Activated CD8-positive, alpha-beta memory T cell treated with anti-CD3 and anti-CD28 coated beads for 36 hours (primary cell): ENCODE results near the gene SETD1B. TPM values are rescaled to one million over a fixed set of nuclear protein-coding genes. Genes with fewer than 3 reads are reported as not detected.

ENCODE experiments used
- CTCF ChIA-PET: fragments of 350-600 bp; sonication (Branson Sonifier 250); formaldehyde crosslinking; loops from one replicate; lab custom pipeline; 2021; ENCODE audit warnings: antibody characterized with exemption; lab: Charles Lee
- POLR2A ChIA-PET: fragments of 350-600 bp; sonication (Branson Sonifier 250); formaldehyde crosslinking; loops from one replicate; lab custom pipeline; 2021; ENCODE audit warnings: antibody characterized with exemption; lab: Charles Lee
- total RNA-seq, 2 experiments: library from RNA; stranded (reverse); gene quantifications; one replicate each; pipeline ENCODE4 v1.2.3, GENCODE V29; 2021

The SETD1B gene
- total RNA-seq, 2 experiments from 2014 or later: 22.2 to 23.4 TPM

GRCh38 chr12:121809712-121810116, 5.9 kb downstream of the SETD1B start:
- ChIA-PET POLR2A (interaction anchor here (1.6 to 3.2 kb wide), 4 partner anchors 8 to 97 kb away, joined by 3 to 55 read pairs (median 20); partner anchors contain the start of genes RHOF and TMEM120B), CTCF (interaction anchor here (1.2 to 27.0 kb wide), 4 partner anchors 10 to 29 kb away, joined by 3 to 826 read pairs (median 12); partner anchors contain the start of gene RHOF)

DNA sequence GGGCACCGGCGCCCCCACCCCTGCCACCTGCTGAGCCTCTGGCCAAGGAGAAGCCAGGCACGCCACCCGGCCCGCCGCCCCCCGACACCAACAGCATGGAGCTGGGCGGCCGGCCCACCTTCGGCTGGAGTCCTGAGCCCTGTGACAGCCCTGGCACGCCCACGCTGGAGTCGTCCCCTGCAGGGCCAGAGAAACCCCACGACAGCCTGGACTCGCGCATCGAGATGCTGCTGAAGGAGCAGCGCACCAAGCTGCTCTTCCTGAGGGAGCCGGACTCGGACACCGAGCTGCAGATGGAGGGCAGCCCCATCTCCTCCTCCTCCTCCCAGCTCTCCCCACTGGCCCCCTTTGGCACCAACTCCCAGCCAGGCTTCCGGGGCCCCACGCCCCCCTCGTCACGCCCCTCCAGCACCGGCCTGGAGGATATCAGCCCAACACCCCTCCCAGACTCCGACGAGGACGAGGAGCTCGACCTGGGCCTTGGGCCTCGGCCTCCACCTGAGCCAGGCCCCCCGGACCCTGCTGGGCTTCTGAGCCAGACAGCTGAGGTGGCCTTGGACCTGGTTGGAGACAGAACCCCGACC, 6.5 kb downstream of the SETD1B start:
- CTCF ChIA-PET: interaction anchor here (0.6 to 27.0 kb wide), 9 partner anchors 10 to 120 kb away, joined by 3 to 826 read pairs (median 7); partner anchors contain the start of genes PSMD9 and RHOF
- POLR2A ChIA-PET: interaction anchor here (1.3 to 3.2 kb wide), 5 partner anchors 9 to 98 kb away, joined by 3 to 55 read pairs (median 13); partner anchors contain the start of genes PSMD9, RHOF and TMEM120B

DNA sequence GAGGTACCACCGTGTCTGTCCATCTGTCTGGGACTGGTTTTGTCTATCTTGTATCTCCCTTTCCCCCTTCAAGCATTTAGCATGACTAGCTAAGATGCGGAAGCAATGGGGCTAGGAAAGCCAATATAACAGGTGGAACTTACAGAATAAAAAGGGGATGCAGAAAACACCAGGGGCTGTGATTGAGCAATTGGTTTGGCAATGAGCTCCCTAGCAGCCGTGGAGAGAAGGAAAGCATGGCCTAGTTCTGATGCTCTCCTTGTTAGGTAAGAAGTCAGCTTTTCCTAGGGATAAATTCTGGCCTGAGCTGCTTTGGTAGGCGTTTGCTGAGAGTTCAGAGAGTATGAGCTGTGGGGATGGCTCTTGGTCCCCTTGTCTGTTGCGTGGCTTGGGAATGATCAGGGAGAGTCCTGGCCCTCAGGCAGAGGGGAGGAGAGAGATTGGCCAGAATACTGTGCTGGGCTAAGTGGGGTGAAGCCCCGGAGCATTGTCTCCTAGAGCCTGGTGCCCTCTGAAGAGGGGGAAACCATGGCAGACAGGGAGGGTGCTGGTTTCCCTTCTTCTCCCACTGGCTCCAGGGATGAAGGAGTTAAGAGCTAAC, 7.1 kb downstream of the SETD1B start:
- ChIA-PET POLR2A (interaction anchor here (0.5 to 3.2 kb wide), 7 partner anchors 9 to 181 kb away, joined by 3 to 55 read pairs (median 4); partner anchors contain the start of genes PSMD9, RHOF and TMEM120B), CTCF (interaction anchor here (0.8 to 27.0 kb wide), 16 partner anchors 8 to 109 kb away, joined by 3 to 826 read pairs (median 8); partner anchors contain the start of genes PSMD9, RHOF and SETD1B)

- ChIA-PET CTCF (interaction anchor here (0.6 to 27.0 kb wide), 26 partner anchors 9 to 159 kb away, joined by 3 to 826 read pairs (median 6); partner anchors contain the start of genes PSMD9, RHOF, SETD1B and TMEM120B), POLR2A (interaction anchor here (0.5 to 3.2 kb wide), 10 partner anchors 10 to 181 kb away, joined by 3 to 55 read pairs (median 4); partner anchors contain the start of genes PSMD9, RHOF and TMEM120B)
These were observed 7.9 kb downstream of the SETD1B start for GRCh38 chr12:121811434-121812319.

DNA sequence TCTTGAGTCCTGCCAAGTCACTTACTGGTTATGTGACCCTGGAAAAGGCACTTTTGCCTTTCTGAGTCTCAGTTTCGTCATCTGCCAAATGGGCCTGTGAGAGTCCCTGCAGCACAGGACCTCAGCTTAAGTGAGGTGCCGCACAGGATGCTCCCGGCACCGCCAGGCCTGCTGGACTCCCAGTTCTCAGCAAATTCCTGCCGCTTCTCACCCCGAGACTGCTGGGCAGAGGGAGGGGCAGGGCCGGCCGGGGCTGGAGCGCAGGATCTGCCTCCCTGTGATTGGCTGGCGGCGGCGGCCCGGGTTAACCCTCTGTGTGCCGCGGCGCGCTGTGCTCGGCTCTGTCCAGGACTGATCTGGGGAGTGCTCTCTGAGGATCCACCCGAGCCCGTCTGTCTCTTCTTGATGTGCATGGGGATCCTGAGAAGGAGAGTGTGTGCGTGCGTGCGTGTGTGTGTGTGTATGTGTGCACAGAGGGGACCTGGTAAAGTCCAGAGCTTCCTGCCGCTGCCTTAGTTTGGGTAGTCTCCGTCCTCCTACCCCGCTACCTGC, 8.6 kb downstream of the SETD1B start:
- ChIA-PET CTCF (interaction anchor here (0.6 to 27.0 kb wide), 22 partner anchors 9 to 158 kb away, joined by 3 to 826 read pairs (median 6); partner anchors contain the start of genes PSMD9, RHOF, SETD1B and TMEM120B), POLR2A (interaction anchor here (0.7 to 3.2 kb wide), 7 partner anchors 11 to 1077 kb away, joined by 3 to 55 read pairs (median 10); partner anchors contain the start of genes PSMD9 and RHOF)

DNA sequence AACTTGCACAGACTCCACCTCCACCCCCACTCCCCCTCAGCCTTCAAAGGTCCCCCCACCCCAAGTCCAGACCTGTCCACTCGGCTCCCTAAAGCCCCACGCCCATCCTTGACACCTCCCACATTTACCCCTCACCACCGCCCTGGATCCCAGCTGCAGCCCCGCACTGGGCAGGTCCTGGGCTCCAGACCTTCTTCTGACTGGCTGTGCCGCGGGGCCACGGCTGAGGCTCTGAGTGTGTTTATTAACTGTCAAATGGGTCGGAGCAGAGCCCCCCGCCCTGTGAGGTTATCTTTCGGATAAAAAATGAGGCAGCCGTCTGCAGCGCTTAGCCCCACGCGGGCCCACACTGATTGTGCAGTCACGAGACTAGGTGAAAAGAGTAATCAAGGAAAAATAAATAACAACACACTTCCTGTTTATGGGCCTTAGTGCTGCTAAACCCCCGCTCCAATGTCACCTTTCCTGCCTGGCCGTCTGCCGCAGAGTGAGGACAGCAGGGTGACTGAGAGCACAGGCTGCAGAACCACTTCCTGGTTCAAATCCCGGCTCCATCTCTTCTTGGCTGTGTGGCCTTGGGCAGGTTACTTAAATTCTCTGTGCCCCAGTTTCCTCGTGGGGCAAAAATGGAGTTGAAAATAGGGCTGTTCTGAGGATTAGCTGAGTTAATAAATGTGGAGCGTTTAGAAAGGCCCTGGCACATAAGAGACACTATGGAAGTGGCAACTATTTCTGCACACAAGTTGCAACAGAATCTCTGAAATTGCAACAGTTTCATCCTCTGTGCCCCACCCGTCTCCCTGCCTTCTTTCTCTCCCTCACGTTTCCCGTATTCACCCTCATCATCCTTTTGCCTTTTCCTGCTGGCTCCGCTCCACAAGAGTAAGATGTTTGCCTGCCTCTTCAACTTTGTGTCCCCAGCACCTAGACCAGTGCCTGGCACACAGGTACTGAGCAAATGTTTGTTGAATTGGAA, 9.4 kb downstream of the SETD1B start:
- ChIA-PET CTCF (interaction anchor here (1.0 to 27.0 kb wide), 10 partner anchors 11 to 119 kb away, joined by 3 to 826 read pairs (median 11); partner anchors contain the start of genes PSMD9, RHOF, SETD1B and TMEM120B), POLR2A (interaction anchor here (0.7 to 3.2 kb wide), 5 partner anchors 11 to 1078 kb away, joined by 3 to 55 read pairs (median 9); partner anchors contain the start of genes PSMD9 and RHOF)

GRCh38 chr12:121813951-121814350, 10.1 kb downstream of the SETD1B start:
- ChIA-PET POLR2A (no interaction called here), CTCF (interaction anchor here (0.9 to 27.0 kb wide), 2 partner anchors 28 to 212 kb away, joined by 3 to 826 read pairs; partner anchors contain the start of gene RHOF)

DNA sequence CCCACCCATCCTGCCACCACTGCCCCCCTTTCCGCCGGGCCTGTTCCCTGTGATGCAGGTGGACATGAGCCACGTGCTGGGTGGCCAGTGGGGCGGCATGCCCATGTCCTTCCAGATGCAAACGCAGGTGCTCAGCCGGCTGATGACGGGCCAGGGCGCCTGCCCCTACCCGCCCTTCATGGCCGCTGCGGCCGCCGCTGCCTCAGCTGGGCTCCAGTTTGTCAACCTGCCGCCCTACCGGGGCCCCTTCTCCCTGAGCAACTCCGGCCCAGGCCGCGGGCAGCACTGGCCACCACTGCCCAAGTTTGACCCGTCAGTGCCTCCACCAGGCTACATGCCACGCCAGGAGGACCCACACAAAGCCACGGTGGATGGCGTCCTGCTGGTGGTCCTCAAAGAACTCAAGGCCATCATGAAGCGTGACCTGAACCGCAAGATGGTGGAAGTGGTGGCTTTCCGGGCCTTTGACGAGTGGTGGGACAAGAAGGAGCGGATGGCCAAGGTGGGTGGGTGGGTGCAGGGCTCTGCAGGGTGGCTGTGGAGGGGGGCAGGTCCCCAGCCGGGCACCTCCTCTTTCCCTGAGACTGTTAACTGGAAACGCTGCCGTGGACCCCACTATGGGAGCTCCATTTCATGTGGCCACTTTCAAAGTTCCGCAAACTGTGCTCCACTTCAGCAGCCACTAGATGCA, 10.8 kb downstream of the SETD1B start:
- CTCF ChIA-PET: interaction anchor here (0.9 to 27.0 kb wide), 3 partner anchors 20 to 212 kb away, joined by 3 to 826 read pairs (median 5); partner anchors contain the start of gene RHOF

DNA sequence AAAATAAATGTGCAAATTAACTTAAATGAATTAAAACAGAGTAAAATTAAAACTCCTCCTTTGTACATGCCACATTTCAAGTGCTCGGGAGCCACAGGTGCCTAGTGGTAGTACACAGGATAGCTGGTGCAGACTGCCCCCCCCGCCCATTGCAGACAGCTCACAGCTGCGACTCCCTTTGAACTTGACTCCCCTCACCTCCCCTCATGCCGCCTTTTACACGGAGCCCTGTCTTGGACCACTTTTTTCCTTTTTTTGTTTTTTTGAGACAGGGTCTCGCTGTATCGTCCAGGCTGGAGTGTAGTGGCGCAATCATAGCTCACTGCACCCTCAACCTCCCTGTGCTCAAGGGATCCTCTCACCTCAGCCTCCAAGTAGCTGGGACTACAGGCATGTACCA, 11.5 kb downstream of the SETD1B start:
- ChIA-PET POLR2A (no interaction called here), CTCF (interaction anchor here (0.8 to 1.0 kb wide), 2 partner anchors 20 to 21 kb away, joined by 3 to 5 read pairs; partner anchors contain the start of gene RHOF)

More for the DNA sequence above, 10.8 kb downstream of the SETD1B start:
- POLR2A ChIA-PET: no interaction called here

- POLR2A ChIA-PET: no interaction called here
- CTCF ChIA-PET: interaction anchor here (1.0 to 1.5 kb wide), 2 partner anchors 11 to 23 kb away, joined by 3 to 5 read pairs; partner anchors contain the start of gene RHOF
These were observed 13.3 kb downstream of the SETD1B start for GRCh38 chr12:121816925-121817647.

DNA sequence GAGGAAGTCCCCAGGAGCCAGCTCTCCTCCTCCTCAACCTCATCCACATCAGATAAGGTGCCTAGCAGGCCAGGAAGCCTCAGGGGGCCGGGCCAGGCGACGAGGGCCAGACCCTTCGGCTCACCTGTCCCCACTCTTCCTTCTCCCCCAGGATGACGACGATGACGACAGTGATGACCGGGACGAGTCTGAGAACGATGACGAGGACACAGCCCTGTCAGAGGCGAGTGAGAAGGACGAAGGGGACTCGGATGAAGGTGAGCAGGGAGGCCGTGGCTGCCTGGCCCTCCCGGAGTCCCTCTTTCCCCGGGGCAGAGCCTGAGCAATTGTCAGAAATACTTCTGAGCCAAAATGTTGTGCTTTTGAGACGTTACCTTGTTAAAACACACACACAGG, 13.8 kb downstream of the SETD1B start:
- ChIA-PET CTCF (no interaction called here), POLR2A (no interaction called here)

DNA sequence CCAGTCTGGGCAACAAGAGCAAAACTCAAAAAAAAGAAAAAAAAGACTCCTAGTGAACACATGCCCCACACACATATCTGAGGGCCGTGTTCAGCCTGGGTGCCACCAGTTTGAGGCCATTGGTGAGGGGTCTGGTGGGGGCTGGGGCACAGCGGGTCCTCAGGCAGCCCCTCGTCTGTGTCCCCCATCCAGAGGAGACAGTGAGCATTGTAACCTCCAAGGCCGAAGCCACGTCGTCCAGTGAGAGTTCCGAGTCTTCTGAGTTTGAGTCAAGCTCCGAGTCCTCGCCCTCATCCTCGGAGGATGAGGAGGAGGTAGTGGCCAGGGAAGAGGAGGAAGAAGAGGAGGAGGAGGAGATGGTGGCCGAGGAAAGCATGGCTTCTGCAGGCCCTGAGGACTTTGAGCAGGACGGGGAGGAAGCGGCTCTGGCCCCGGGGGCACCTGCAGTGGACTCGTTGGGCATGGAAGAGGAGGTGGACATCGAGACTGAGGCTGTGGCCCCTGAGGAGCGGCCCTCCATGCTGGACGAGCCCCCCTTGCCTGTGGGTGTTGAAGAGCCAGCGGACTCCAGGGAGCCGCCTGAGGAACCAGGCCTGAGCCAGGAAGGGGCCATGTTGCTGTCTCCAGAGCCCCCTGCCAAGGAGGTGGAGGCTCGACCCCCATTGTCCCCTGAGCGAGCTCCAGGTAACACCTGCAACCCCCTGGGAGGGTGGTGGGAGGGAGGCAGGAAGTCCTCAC, 15.6 kb downstream of the SETD1B start:
- POLR2A ChIA-PET: no interaction called here
- CTCF ChIA-PET: interaction anchor here (0.6 kb wide), 1 partner anchor 120 kb away, joined by 4 read pairs; no protein-coding TSS in a partner anchor

GRCh38 chr12:121820056-121820455, 16.2 kb downstream of the SETD1B start:
- ChIA-PET POLR2A (no interaction called here), CTCF (interaction anchor here (0.6 to 2.1 kb wide), 2 partner anchors 8 to 26 kb away, joined by 3 to 7 read pairs; no protein-coding TSS in a partner anchor)

DNA sequence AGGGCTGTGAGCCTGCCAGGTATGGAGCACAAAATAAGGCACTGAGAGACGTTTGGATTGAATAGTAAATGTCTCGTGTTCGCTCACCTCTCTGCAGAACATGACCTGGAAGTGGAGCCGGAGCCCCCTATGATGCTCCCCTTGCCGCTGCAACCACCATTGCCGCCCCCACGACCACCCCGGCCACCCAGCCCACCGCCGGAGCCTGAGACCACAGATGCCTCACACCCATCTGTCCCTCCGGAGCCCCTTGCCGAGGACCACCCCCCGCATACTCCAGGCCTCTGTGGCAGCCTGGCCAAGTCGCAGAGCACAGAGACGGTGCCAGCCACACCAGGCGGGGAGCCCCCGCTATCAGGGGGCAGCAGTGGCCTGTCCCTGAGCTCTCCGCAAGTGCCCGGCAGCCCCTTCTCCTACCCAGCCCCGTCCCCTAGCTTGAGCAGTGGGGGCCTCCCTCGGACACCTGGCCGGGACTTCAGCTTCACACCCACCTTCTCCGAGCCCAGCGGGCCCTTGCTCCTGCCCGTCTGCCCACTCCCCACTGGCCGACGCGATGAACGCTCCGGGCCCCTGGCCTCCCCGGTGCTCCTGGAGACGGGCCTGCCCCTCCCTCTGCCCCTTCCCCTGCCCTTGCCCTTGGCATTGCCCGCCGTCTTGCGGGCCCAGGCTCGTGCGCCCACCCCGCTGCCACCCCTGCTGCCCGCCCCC, 18.7 kb downstream of the SETD1B start:
- ChIA-PET CTCF (interaction anchor here (2.1 kb wide), 1 partner anchor 11 kb away, joined by 7 read pairs; no protein-coding TSS in a partner anchor), POLR2A (no interaction called here)
